Measurements from ENCODE around the gene FGF12.

The FGF12 gene

DNA sequence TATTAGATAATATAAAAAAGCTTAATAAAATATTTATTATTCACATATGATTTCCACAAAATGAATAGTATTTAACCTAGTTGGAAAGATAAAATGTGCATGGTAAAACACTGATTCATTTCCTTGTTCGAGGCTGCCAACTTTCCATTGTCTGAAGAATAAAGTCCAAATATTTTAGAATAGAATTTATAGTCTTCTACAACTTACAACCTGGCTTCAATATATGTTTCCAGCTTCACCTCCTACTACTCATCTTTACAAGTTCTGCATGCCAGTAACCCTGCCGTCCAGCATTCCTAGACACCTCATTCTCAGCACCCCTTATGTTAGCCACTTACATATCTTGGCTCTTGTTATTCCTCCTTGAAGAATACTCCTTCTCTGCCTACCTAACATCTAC lies 244.5 kb downstream of the FGF12 start:
- no peak for DNase-seq (ENCODE audit: low spot score)
- in situ Hi-C loops (cut with MboI; ENCODE audit: low sequenced_read_pairs, unreplicated experiment): no loop called here
- TF ChIP-seq, protein P1, sequence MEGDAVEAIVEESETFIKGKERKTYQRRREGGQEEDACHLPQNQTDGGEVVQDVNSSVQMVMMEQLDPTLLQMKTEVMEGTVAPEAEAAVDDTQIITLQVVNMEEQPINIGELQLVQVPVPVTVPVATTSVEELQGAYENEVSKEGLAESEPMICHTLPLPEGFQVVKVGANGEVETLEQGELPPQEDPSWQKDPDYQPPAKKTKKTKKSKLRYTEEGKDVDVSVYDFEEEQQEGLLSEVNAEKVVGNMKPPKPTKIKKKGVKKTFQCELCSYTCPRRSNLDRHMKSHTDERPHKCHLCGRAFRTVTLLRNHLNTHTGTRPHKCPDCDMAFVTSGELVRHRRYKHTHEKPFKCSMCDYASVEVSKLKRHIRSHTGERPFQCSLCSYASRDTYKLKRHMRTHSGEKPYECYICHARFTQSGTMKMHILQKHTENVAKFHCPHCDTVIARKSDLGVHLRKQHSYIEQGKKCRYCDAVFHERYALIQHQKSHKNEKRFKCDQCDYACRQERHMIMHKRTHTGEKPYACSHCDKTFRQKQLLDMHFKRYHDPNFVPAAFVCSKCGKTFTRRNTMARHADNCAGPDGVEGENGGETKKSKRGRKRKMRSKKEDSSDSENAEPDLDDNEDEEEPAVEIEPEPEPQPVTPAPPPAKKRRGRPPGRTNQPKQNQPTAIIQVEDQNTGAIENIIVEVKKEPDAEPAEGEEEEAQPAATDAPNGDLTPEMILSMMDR (IDR thresholded peaks at IDR 0.05; ENCODE audit: borderline replicate concordance, control extremely low read depth, extremely low read depth, insufficient read depth, missing control alignments): no peak

DNA sequence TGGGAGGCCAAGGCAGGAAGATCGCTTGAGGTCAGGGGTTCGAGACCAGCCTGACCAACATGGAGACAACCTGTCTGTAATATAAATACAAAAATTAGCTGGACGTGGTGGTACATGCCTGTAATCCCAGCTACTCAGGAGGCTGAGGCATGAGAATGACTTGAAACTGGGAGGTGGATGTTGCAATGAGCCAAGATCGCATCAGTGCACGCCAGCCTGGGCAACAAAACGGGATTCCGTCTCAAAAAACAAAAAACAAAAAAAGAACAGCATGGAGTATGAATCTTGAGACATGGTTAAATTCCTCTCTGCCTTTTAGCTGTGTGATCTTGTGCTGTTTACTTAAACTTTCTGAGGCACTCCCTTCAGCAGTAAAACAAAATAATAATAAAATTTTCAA lies 244.9 kb downstream of the FGF12 start:
- in situ Hi-C loops (cut with MboI; ENCODE audit: low sequenced_read_pairs, unreplicated experiment): no loop called here
- TF ChIP-seq, protein P1 (IDR thresholded peaks at IDR 0.05; ENCODE audit: borderline replicate concordance, control extremely low read depth, extremely low read depth, insufficient read depth, missing control alignments): no peak
- no peak for DNase-seq (ENCODE audit: low spot score)

DNA sequence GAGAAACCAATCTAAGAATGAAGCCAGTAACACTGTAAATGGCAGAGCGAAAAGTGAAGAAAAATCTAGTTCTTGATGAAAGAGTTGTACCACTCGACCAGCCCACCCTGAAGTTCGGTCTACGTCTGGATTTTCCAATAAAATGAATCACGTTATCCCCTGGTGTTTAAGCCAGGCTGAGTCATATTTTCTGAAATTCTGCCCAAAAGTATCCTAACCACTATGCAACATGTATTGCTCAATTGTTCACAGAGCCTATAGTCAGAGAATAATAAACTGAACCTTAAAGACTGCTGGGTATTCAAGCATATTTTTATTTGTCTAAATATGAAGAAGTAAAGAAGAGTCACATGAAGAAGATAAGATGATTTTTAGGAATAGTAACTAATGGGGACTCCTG lies 245.7 kb downstream of the FGF12 start:
- in situ Hi-C loops (cut with MboI; ENCODE audit: low sequenced_read_pairs, unreplicated experiment): no loop called here
- no peak for DNase-seq (ENCODE audit: low spot score)
- TF ChIP-seq, protein P1 (IDR thresholded peaks at IDR 0.05; ENCODE audit: borderline replicate concordance, control extremely low read depth, extremely low read depth, insufficient read depth, missing control alignments): no peak

DNA sequence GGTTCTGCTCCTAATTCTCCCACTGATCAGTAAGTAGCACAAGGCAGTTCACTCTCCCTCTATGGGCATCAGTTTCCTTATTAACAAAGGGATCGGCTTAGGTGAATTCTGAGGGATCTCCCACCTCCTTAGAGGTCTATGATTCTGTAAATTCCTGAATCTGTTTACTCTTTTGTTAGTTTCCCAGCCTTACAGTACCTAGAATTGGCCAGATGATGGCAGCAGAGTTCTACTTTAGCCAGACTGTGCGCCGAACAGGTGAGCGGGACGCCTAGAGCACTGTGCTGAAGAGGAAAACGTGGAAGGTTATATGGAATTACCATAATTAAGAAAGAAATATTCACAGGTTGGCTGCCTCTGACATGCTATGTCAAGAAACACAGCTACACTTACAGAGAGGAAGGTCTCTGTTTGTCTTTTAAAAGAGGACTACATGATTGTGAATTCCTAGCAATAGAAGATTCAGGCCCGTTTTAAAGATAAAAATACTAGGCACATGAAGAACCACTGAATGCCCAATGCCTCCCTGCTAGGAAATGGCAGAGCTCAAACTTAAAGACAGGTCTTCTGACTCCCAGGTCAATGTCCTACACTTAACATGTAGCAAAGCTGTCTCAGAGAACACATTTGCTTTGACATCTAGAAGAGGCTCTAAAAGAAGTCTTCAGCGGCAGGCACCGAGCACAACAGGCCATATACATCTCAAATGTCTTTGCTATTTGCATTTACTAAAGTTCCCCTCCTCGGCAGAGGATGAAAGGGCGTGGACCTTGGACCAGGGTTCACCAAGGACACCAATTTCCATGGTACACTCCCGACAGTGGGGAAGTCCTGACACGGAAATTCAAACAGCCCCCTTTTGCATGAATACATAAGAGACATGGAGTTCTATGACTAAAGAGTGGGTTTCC lies 259.9 kb downstream of the FGF12 start:
- TF ChIP-seq, protein P1 (IDR thresholded peaks at IDR 0.05; ENCODE audit: borderline replicate concordance, control extremely low read depth, extremely low read depth, insufficient read depth, missing control alignments): peak; percentile 77
- DNase-seq (ENCODE audit: low spot score): peak; percentile 28
- in situ Hi-C loops (cut with MboI; ENCODE audit: low sequenced_read_pairs, unreplicated experiment): no loop called here

DNA sequence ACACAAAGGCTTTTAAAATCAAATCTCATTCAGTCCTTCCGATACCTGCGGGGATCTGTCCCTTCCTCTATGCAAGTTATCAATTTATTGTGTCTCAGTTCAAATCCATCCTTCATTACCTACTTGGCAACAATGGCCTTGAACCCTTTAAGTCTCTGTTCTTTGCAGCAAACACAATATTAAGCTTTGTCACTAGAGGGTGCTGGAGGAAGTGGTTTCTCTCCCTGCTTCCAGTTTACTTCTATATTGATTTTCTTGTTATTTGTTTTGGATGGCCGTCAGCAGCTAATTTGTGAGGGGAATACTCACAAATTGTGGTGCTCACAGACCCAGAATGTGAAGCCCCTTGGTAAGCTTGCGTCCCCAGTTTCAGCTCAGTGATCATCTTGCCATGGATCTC lies 278.3 kb downstream of the FGF12 start:
- TF ChIP-seq, protein P1 (IDR thresholded peaks at IDR 0.05; ENCODE audit: borderline replicate concordance, control extremely low read depth, extremely low read depth, insufficient read depth, missing control alignments): no peak
- in situ Hi-C loops (cut with MboI; ENCODE audit: low sequenced_read_pairs, unreplicated experiment): no loop called here
- no peak for DNase-seq (ENCODE audit: low spot score)

DNA sequence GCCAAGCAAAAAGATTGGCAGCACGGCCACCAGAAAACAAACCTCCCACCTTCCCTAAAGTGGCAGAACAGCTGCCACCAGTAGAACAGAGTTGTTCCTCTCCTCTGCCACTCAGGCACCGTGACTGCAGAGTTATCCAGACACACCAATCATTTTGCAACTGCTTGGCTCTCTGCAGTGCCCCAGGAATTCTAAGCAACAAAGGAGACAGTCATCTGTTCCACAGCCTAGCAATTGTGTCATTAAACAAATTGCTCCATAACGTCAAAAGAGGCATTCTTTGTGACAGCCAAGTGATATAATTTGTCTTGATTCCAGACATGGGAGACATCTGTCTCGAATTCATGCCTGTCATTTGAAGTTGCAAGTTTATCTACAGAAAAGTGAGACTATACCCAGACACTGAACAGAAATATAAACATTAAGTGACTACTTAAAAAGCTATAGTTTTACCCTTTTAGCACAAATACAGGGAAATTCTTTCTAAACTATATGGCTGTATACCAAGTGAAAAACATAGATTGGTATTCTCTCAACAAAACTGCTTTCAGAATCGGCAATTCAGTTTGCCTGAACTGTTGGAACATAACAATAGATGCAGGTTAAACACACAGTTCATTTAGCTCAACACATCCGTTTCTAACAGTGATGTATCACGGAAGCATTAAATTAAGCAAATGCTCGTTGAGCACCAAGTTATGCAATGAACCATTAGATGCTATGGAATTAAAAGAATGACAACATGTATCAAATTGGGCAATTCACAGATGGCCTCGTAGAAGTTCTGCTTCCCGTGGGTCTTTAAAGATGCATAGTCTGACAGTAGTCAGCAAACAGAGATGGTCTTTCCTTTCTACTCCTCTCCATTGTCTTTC lies 281.3 kb downstream of the FGF12 start:
- no peak for DNase-seq (ENCODE audit: low spot score)
- in situ Hi-C loops (cut with MboI; ENCODE audit: low sequenced_read_pairs, unreplicated experiment): no loop called here
- TF ChIP-seq, protein P1 (IDR thresholded peaks at IDR 0.05; ENCODE audit: borderline replicate concordance, control extremely low read depth, extremely low read depth, insufficient read depth, missing control alignments): no peak
